ENCODE measurements around the gene BCL2L12. TPM values are rescaled to one million over a fixed set of nuclear protein-coding genes. Genes with fewer than 3 reads are reported as not detected.
"Not testable (repeated sequence)": the region's sequence is repeated elsewhere in the genome, so short reads cannot be mapped to it uniquely, and the experiment has no call there.

The BCL2L12 gene
- total and polyA plus RNA-seq, 2 donors (not counting 3 experiments of a cell fraction or from before 2014, with no cell fraction given), result 49.8 to 58.5 TPM

- FAIRE-seq (no peak), DNase-seq (ENCODE audit: low read depth, low spot score) (no peak)
- H2AFZ ChIP-seq (ENCODE audit: low read depth, low read length), result no peak overlapping the region
- POLR2A ChIA-PET, result no interaction called here
- CTCF ChIA-PET, result interaction anchor here (0.9 to 2.1 kb wide), 6 partner anchors 9 to 38 kb away, joined by 4 to 9 read pairs (median 6); no protein-coding TSS in a partner anchor
- intact Hi-C loops (cut with micrococcal nuclease) (no loop called here), dilution Hi-C loops (cut with MboI; ENCODE audit: extremely low pct_ligation_motif_present, low sequenced_read_pairs) (no loop called here)
- H3K27ac ChIP-seq (ENCODE audit: insufficient read depth, low read depth, low read length), result no peak overlapping the region
- no peaks in the 10 kb centered on the region for H3K27me3 ChIP-seq (ENCODE audit: control insufficient read depth in 2 of 2, insufficient read depth in 2 of 2, low read length in 2 of 2)
- H4K20me1 ChIP-seq (replicated peaks; ENCODE audit: control insufficient read depth, extremely low read depth, insufficient read depth, low read length), result no peaks in the 10 kb centered on the region
- no peak for TF ChIP-seq CTCF (IDR thresholded peaks at IDR 0.05; ENCODE audit: extremely low read depth in 1 of 2, insufficient read depth in 1 of 2, low read depth in 1 of 2, low read length in 2 of 2)
- no peak for TF ChIP-seq MAX (IDR thresholded peaks at IDR 0.05; ENCODE audit: insufficient read depth, insufficient read length)
- no peak for TF ChIP-seq JUN (IDR thresholded peaks at IDR 0.05; ENCODE audit: borderline replicate concordance, insufficient read depth, insufficient read length, low read depth)
- no peaks in the 10 kb centered on the region for H3K9me3 ChIP-seq (replicated peaks; ENCODE audit: control insufficient read depth, insufficient read depth, low read length)
- no peaks in the 10 kb centered on the region for H3K9me1 ChIP-seq (replicated peaks; ENCODE audit: control insufficient read depth, extremely low read depth, insufficient read depth, low read length)
- H3K79me2 ChIP-seq (ENCODE audit: control insufficient read depth, insufficient read depth, low read length), result no peaks in the 10 kb centered on the region
- no peak overlapping the region for H3K4me3 ChIP-seq (replicated peaks in 1 of 3; ENCODE audit: insufficient read depth in 1 of 3, low read depth in 1 of 3, low read length in 3 of 3)
- H3K9ac ChIP-seq (replicated peaks; ENCODE audit: extremely low read depth, insufficient read depth, low read length), result no peak overlapping the region
- H3K36me3 ChIP-seq (ENCODE audit: control insufficient read depth in 2 of 2, extremely low read depth in 1 of 2, insufficient read depth in 2 of 2, low read length in 2 of 2), result peaks cover 0 to 1% of the 10 kb centered on the region in 2 experiments
- no peaks in the 10 kb centered on the region for H3K4me1 ChIP-seq (ENCODE audit: control insufficient read depth, extremely low read depth, insufficient read depth, low read length)
- no peak overlapping the region for H3K4me2 ChIP-seq (ENCODE audit: insufficient read depth, low read length)
- BruUV-seq (replicated peaks), result no TSS peak
Observed at GRCh38 chr19:49718511-49718910, 52.8 kb downstream of the BCL2L12 start.

GRCh38 chr19:49718991-49719390 is 53.3 kb downstream of the BCL2L12 start:
- intact Hi-C loops (cut with micrococcal nuclease), result no loop called here
- no peaks in the 10 kb centered on the region for H3K27me3 ChIP-seq (ENCODE audit: control insufficient read depth in 2 of 2, insufficient read depth in 2 of 2, low read length in 2 of 2)
- no peak overlapping the region for H3K9ac ChIP-seq (replicated peaks; ENCODE audit: extremely low read depth, insufficient read depth, low read length)
- DNase-seq (ENCODE audit: low read depth, low spot score), result no peak
- dilution Hi-C loops (cut with MboI; ENCODE audit: extremely low pct_ligation_motif_present, low sequenced_read_pairs), result no loop called here
- no peaks in the 10 kb centered on the region for H3K9me3 ChIP-seq (replicated peaks; ENCODE audit: control insufficient read depth, insufficient read depth, low read length)
- H3K27ac ChIP-seq (ENCODE audit: insufficient read depth, low read depth, low read length), result no peak overlapping the region
- no peaks in the 10 kb centered on the region for H3K79me2 ChIP-seq (ENCODE audit: control insufficient read depth, insufficient read depth, low read length)
- no peak overlapping the region for H2AFZ ChIP-seq (ENCODE audit: low read depth, low read length)
- no peak overlapping the region for H3K4me3 ChIP-seq (replicated peaks in 1 of 3; ENCODE audit: insufficient read depth in 1 of 3, low read depth in 1 of 3, low read length in 3 of 3)
- no peaks in the 10 kb centered on the region for H3K36me3 ChIP-seq (ENCODE audit: control insufficient read depth in 2 of 2, extremely low read depth in 1 of 2, insufficient read depth in 2 of 2, low read length in 2 of 2)
- H3K9me1 ChIP-seq (replicated peaks; ENCODE audit: control insufficient read depth, extremely low read depth, insufficient read depth, low read length), result no peaks in the 10 kb centered on the region
- TF ChIP-seq FOS (IDR thresholded peaks at IDR 0.05; ENCODE audit: borderline replicate concordance, insufficient read depth, low read length), result no peak
- TF ChIP-seq MAX (IDR thresholded peaks at IDR 0.05; ENCODE audit: insufficient read depth, insufficient read length), result no peak
- no peak overlapping the region for H3K4me2 ChIP-seq (ENCODE audit: insufficient read depth, low read length)
- H3K4me1 ChIP-seq (ENCODE audit: control insufficient read depth, extremely low read depth, insufficient read depth, low read length), result no peaks in the 10 kb centered on the region
- ChIA-PET POLR2A (no interaction called here), CTCF (interaction anchor here (1.1 to 2.1 kb wide), 3 partner anchors 15 to 17 kb away, joined by 3 to 8 read pairs (median 6); no protein-coding TSS in a partner anchor)
- no peak for FAIRE-seq
- no TSS peak for BruUV-seq (replicated peaks)
- H4K20me1 ChIP-seq (replicated peaks; ENCODE audit: control insufficient read depth, extremely low read depth, insufficient read depth, low read length), result no peaks in the 10 kb centered on the region

GRCh38 chr19:49719420-49719819 is 53.7 kb downstream of the BCL2L12 start:
- H3K36me3 ChIP-seq (ENCODE audit: control insufficient read depth in 2 of 2, extremely low read depth in 1 of 2, insufficient read depth in 2 of 2, low read length in 2 of 2); H3K4me2 ChIP-seq (ENCODE audit: insufficient read depth, low read length); H4K20me1 ChIP-seq (replicated peaks; ENCODE audit: control insufficient read depth, extremely low read depth, insufficient read depth, low read length); intact Hi-C loops (cut with micrococcal nuclease); DNase-seq (ENCODE audit: low read depth, low spot score); BruUV-seq (replicated peaks); H3K27me3 ChIP-seq (ENCODE audit: control insufficient read depth in 2 of 2, insufficient read depth in 2 of 2, low read length in 2 of 2); H3K9ac ChIP-seq (replicated peaks; ENCODE audit: extremely low read depth, insufficient read depth, low read length); FAIRE-seq; H3K27ac ChIP-seq (ENCODE audit: insufficient read depth, low read depth, low read length); H2AFZ ChIP-seq (ENCODE audit: low read depth, low read length); H3K79me2 ChIP-seq (ENCODE audit: control insufficient read depth, insufficient read depth, low read length); H3K4me1 ChIP-seq (ENCODE audit: control insufficient read depth, extremely low read depth, insufficient read depth, low read length); H3K9me1 ChIP-seq (replicated peaks; ENCODE audit: control insufficient read depth, extremely low read depth, insufficient read depth, low read length); H3K9me3 ChIP-seq (replicated peaks; ENCODE audit: control insufficient read depth, insufficient read depth, low read length); H3K4me3 ChIP-seq (replicated peaks in 1 of 3; ENCODE audit: insufficient read depth in 1 of 3, low read depth in 1 of 3, low read length in 3 of 3); dilution Hi-C loops (cut with MboI; ENCODE audit: extremely low pct_ligation_motif_present, low sequenced_read_pairs): not testable (repeated sequence)
- CTCF ChIA-PET, result interaction anchor here (1.1 to 2.1 kb wide), 2 partner anchors 16 to 17 kb away, joined by 3 to 8 read pairs; no protein-coding TSS in a partner anchor
- POLR2A ChIA-PET, result interaction anchor here (0.6 kb wide), 1 partner anchor 39 kb away, joined by 3 read pairs; no protein-coding TSS in a partner anchor

Data from endothelial cell of umbilical vein (primary cell).